HG03432 (cell line): ENCODE results near the gene MOXD1.

Source experiments
- ATAC-seq: cut with Tn5 transposase; IDR thresholded peaks from one replicate; pipeline ENCODE4 v1.9.1; 2021; ENCODE audit warnings: mild to moderate bottlenecking, moderate library complexity; ENCODE audit not compliant: unreplicated experiment

Gene MOXD1

GRCh38 chr6:132400883-132401617 is at the start of gene MOXD1:
Gene MOXD1, minus strand, starts transcription at chr6:132401475. Its CDS starts 49 bp downstream, at chr6:132401426.
- peak; percentile 67 for ATAC-seq

- no peak for ATAC-seq
Observed at GRCh38 chr6:132446855-132447241, 45.6 kb upstream of the MOXD1 start.

GRCh38 chr6:132446141-132446854 is 45.0 kb upstream of the MOXD1 start:
- no peak for ATAC-seq

GRCh38 chr6:132445201-132445951 is 44.1 kb upstream of the MOXD1 start:
- ATAC-seq = no peak

GRCh38 chr6:132443206-132443605 is 41.9 kb upstream of the MOXD1 start:
- no peak for ATAC-seq

GRCh38 chr6:132430110-132430509 is 28.8 kb upstream of the MOXD1 start:
- no peak for ATAC-seq

GRCh38 chr6:132425176-132425575 is 23.9 kb upstream of the MOXD1 start:
- no peak for ATAC-seq

GRCh38 chr6:132423839-132424238 is 22.6 kb upstream of the MOXD1 start:
- no peak for ATAC-seq

GRCh38 chr6:132418235-132418965 is 17.1 kb upstream of the MOXD1 start:
- ATAC-seq = no peak

GRCh38 chr6:132414761-132415160 is 13.5 kb upstream of the MOXD1 start:
- ATAC-seq = no peak

GRCh38 chr6:132414322-132414721 is 13.0 kb upstream of the MOXD1 start:
- no peak for ATAC-seq

- ATAC-seq = no peak
Observed at GRCh38 chr6:132413499-132413802, 12.2 kb upstream of the MOXD1 start.

- ATAC-seq = no peak
Observed at GRCh38 chr6:132412656-132413498, 11.6 kb upstream of the MOXD1 start.

GRCh38 chr6:132411296-132411695 is 10.0 kb upstream of the MOXD1 start:
- ATAC-seq = no peak

GRCh38 chr6:132410830-132411229 is 9.6 kb upstream of the MOXD1 start:
- ATAC-seq = no peak

- peak; percentile 70 for ATAC-seq
Observed at GRCh38 chr6:132405143-132405915, 4.1 kb upstream of the MOXD1 start.

- peak; percentile 3 for ATAC-seq
Observed at GRCh38 chr6:132404736-132405135, 3.5 kb upstream of the MOXD1 start.

- no peak for ATAC-seq
Observed at GRCh38 chr6:132404330-132404729, 3.1 kb upstream of the MOXD1 start.

GRCh38 chr6:132401618-132402285 is 477 bp upstream of the MOXD1 start:
- no peak for ATAC-seq
